ENCODE measurements around the gene ACRV1.

- TF ChIP-seq CTCF (conservative IDR thresholded peaks at IDR 0.05) (no peak), ZFX (IDR thresholded peaks at IDR 0.05) (no peak)
Observed at GRCh38 chr11:125728969-125729368, 48.3 kb upstream of the ACRV1 start.

Data from C4-2B (cell line).